AG10803 (cell line): Measurements from ENCODE around the gene ENPP5.
"Not testable (repeated sequence)": the region's sequence is repeated elsewhere in the genome, so short reads cannot be mapped to it uniquely, and the experiment has no call there.

Experiments used
- DNase-seq: peaks from one replicate; pipeline ENCODE4 v3.0.0; 2010; ENCODE audit warnings: low read depth
- H3K4me3 ChIP-seq: 2 replicates; pipeline ENCODE4 v1.5.1; 2011; ENCODE audit warnings: mild to moderate bottlenecking, low read length, control low read depth
- CTCF ChIP-seq: conservative IDR thresholded peaks from 2 replicates; pipeline ENCODE4 v1.5.1; 2011; ENCODE audit warnings: mild to moderate bottlenecking, low read length, control low read depth, inconsistent platforms

The ENPP5 gene

GRCh38 chr6:46144270-46144669, 26.5 kb downstream of the ENPP5 start:
- no peak for DNase-seq
- TF ChIP-seq CTCF: no peak
- no peak overlapping the region for H3K4me3 ChIP-seq

DNA sequence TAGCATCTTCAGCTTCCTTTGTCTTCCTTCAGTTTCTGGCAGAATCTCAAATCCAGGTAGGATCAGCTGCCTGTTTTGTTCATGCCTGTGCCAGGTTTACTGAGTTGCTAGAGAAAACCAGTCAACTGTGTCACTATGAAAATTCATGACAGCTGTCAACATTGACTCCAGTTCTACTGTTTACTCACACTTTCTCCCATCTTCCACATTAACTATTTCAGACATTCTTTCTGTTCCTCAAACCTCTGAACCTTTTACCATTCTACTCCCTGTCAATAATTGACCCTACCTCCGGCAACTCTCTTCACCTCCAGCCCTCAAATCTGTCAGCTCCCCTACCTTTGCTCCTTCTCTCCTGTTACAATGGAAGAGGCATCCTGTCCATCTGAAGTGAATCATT, 32.5 kb downstream of the ENPP5 start:
- DNase-seq: no peak
- no peak overlapping the region for H3K4me3 ChIP-seq
- TF ChIP-seq CTCF: no peak

- DNase-seq: no peak
- TF ChIP-seq CTCF: no peak
- H3K4me3 ChIP-seq: no peak overlapping the region
These were observed 33.4 kb downstream of the ENPP5 start for GRCh38 chr6:46137387-46137786.

DNA sequence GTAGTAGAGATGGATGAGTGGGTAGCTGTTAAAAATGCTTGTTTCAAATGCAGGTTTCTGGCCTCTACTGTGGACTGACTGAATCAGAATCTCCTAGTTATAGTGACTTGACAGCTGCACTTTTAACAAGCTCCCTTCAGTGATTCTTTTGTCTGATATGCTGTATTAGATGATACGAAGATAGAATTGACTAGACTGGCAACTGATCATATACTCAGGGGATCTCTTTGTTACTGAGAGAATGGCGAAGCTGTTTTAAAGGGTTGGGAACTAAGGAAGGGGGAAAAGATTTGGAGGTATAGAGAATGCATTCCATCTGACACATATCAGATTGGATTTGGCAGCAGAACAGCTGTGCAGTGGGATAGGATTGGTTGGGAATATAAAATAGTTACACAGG, 33.9 kb downstream of the ENPP5 start:
- no peak for TF ChIP-seq CTCF
- H3K4me3 ChIP-seq: no peak overlapping the region
- no peak for DNase-seq

DNA sequence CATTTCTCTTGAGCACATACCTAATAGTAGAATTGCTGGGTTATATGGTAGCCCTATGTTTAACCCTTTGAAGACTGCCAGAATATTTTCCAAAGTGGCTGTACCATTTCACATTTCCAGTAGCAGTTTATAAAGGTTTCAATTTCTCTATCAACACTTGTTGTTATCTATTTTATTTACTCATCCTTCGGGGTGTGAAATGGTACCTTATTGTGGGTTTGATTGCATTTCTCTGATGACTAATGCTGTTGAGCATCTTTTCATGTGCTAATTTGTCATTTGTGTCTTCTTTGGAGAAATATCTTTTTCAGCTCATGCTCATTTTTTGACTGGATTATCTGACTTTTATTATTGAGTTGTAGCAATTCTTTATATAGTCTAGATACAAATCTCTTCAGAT, 35.6 kb downstream of the ENPP5 start:
- TF ChIP-seq CTCF: no peak
- no peak for DNase-seq
- H3K4me3 ChIP-seq: no peak overlapping the region

- no peak for TF ChIP-seq CTCF
- no peak for DNase-seq
- no peak overlapping the region for H3K4me3 ChIP-seq
These were observed 36.6 kb downstream of the ENPP5 start for GRCh38 chr6:46134216-46134615.

DNA sequence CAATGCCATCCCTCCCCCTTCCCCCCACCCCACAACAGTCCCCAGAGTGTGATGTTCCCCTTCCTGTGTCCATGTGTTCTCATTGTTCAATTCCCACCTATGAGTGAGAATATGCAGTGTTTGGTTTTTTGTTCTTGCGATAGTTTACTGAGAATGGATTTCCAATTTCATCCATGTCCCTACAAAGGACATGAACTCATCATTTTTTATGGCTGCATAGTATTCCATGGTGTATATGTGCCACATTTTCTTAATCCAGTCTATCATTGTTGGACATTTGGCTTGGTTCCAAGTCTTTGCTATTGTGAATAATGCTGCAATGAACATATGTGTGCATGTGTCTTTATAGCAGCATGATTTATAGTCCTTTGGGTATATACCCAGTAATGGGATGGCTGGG, 39.5 kb downstream of the ENPP5 start:
- H3K4me3 ChIP-seq, DNase-seq: not testable (repeated sequence)

DNA sequence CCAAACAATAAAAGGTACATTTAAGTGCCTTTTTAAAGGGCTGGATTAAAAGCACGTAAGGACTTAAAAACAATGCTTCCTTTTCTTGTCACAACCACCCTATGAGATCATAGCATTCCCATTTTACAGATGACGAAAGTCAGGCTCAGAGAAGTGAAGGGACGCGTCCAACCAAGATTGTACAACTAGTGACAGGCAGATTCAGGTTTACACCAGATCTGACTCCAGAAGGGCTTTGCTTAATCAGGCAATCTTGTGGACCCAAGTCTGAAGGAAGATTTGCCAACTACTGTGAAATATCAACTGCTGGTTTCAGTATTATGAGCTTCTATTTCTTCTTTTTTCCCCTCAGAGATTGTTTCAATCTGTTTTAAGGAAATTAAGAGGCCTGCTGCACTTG, 40.1 kb downstream of the ENPP5 start:
- DNase-seq: no peak
- no peak for TF ChIP-seq CTCF
- no peak overlapping the region for H3K4me3 ChIP-seq
